K562 (cell line): ENCODE data around the gene STX1B. TPM values are rescaled to one million over a fixed set of nuclear protein-coding genes. Genes with fewer than 3 reads are reported as not detected.

Experiments
- ARID4B ChIP-seq: sonication (generic); formaldehyde crosslinking; IDR thresholded peaks from 2 replicates; pipeline ENCODE4 v1.8.0; 2022; ENCODE audit warnings: mild to moderate bottlenecking, missing genetic modification reagents
- CREBBP ChIP-seq: IDR thresholded peaks from one replicate; pipeline ENCODE4 v1.6.1; 2012; ENCODE audit warnings: low read depth, mild to moderate bottlenecking, control low read depth, inconsistent platforms, low read length
- ELK1 ChIP-seq: sonication (generic); formaldehyde crosslinking; IDR thresholded peaks from 2 replicates; pipeline ENCODE4 v1.8.1; 2022; ENCODE audit warnings: missing genetic modification reagents
- GABPB1 ChIP-seq: sonication (generic); formaldehyde crosslinking; IDR thresholded peaks from 2 replicates; pipeline ENCODE4 v1.8.0; 2022; ENCODE audit warnings: mild to moderate bottlenecking, missing genetic modification reagents
- ID3 ChIP-seq, 2 experiments: fragments of 250-450 bp in 1 of 2; fragments of 450-650 bp in 1 of 2; sonication (Bioruptor Pico) in 1 of 2; IDR thresholded peaks; 2 replicates each; pipeline versions ENCODE4 v1.6.1 to v1.8.0; 2016 to 2021; ENCODE audit warnings: mild to moderate bottlenecking in 2 of 2, moderate library complexity in 2 of 2, missing compliant biosample characterization in 1 of 2, missing genetic modification characterization in 1 of 2
- KAT2B ChIP-seq: IDR thresholded peaks from one replicate; pipeline ENCODE4 v1.6.1; 2012; ENCODE audit warnings: low read depth, mild to moderate bottlenecking, control low read depth, inconsistent platforms, low read length, moderate library complexity
- NCOA6 ChIP-seq: fragments of 450-650 bp; IDR thresholded peaks from 2 replicates; pipeline ENCODE4 v1.6.1; 2017; ENCODE audit warnings: mild to moderate bottlenecking
- NR2C2 ChIP-seq, 2 experiments: fragments of 200-800 bp in 1 of 2; sonication (Bioruptor generic) in 1 of 2; sonication (generic) in 1 of 2; formaldehyde crosslinking in 1 of 2; IDR thresholded peaks; 2 replicates each; pipeline versions ENCODE4 v1.6.1 to v1.8.0; 2016 to 2022; ENCODE audit warnings: mild to moderate bottlenecking in 1 of 2, missing compliant biosample characterization in 1 of 2, missing genetic modification characterization in 1 of 2, missing genetic modification reagents in 1 of 2
- PML ChIP-seq: IDR thresholded peaks from 2 replicates; pipeline ENCODE4 v1.6.1; 2012; ENCODE audit warnings: low read length, inconsistent platforms
- POLR2G ChIP-seq: fragments of 200-400 bp; formaldehyde crosslinking; IDR thresholded peaks from 2 replicates; pipeline ENCODE4 v1.6.1; 2017; ENCODE audit warnings: low read depth, mild to moderate bottlenecking, antibody characterized with exemption, low read length, moderate library complexity
- SRSF3 ChIP-seq: fragments of 200-400 bp; formaldehyde crosslinking; IDR thresholded peaks from 2 replicates; pipeline ENCODE4 v1.6.1; 2016; ENCODE audit warnings: mild to moderate bottlenecking, low read length, moderate library complexity; ENCODE audit not compliant: insufficient read depth
- ZNF224 ChIP-seq: sonication (generic); formaldehyde crosslinking; IDR thresholded peaks from 2 replicates; pipeline ENCODE4 v1.8.0; 2022; ENCODE audit warnings: mild to moderate bottlenecking, missing genetic modification reagents
- ZNF239 ChIP-seq: fragments of 250-450 bp; sonication (Bioruptor Pico); IDR thresholded peaks from 2 replicates; pipeline ENCODE4 v1.4.0; 2020; ENCODE audit warnings: mild to moderate bottlenecking
- ZNF668 ChIP-seq: fragments of 250-450 bp; sonication (Bioruptor Pico); IDR thresholded peaks from 2 replicates; pipeline ENCODE4 v1.8.0; 2022; ENCODE audit warnings: mild to moderate bottlenecking, inconsistent platforms
- ZNF79 ChIP-seq: fragments of 250-450 bp; sonication (Bioruptor Pico); IDR thresholded peaks from 2 replicates; pipeline ENCODE4 v1.4.0; 2020; ENCODE audit warnings: low read depth, mild to moderate bottlenecking, moderate library complexity
- polyA plus RNA-seq, 8 experiments: library from polyadenylated mRNA; depleted of rRNA in 4 of 8; stranded (reverse) in 5 of 8; unstranded in 3 of 8; fragments of >200 nt; fragmentation: Nextera tagmentation in 2 of 8; fragmentation: Illumina TruSeq in 1 of 8; extraction: Ambion mirVana in 2 of 8; extraction: Trizol in 1 of 8; gene quantifications; 2 replicates each; pipeline versions ENCODE4 v1.2.1 to v1.2.3, GENCODE V29; 2011 to 2014; ENCODE audit warnings: inconsistent platforms in 1 of 8, missing spikeins in 1 of 8
- total RNA-seq, 7 experiments: library from RNA; depleted of rRNA in 6 of 7; stranded (reverse); fragments of >200 nt in 6 of 7; fragmentation: Illumina TruSeq in 2 of 7; extraction: Trizol in 2 of 7; gene quantifications; 2 replicates each; pipeline versions ENCODE4 v1.2.1 to v1.2.3, GENCODE V29; 2011 to 2021; ENCODE audit warnings: low replicate concordance in 1 of 7

STX1B gene
- total and polyA plus RNA-seq, 9 of the 15 experiments (the other 6 are each of a cell fraction or from before 2014, with no cell fraction given): 0.07 to 2.5 (median 0.86) TPM

- no peak for TF ChIP-seq ID3 (CRISPR knock-in tag; IDR thresholded peaks at IDR 0.05)
- peak; percentile 93 for TF ChIP-seq ID3 (tag; IDR thresholded peaks at IDR 0.05)
- TF ChIP-seq NR2C2 (CRISPR knock-in tag; IDR thresholded peaks at IDR 0.05): peak; percentile 87
- peak; percentile 92 for TF ChIP-seq NR2C2 (tag; IDR thresholded peaks at IDR 0.05)
- TF ChIP-seq NCOA6: no peak
- no peak for TF ChIP-seq KAT2B
- TF ChIP-seq ARID4B (CRISPR knock-in tag): peak; percentile 60; the same call in 1 of the 2 replicates
- 0 out of 2 replicates have a peak, but pooled peaks have one; percentile 49 for TF ChIP-seq ZNF224 (CRISPR knock-in tag)
- TF ChIP-seq ZNF239 (CRISPR knock-in tag): no peak
- TF ChIP-seq ZNF79 (CRISPR knock-in tag): no peak
- TF ChIP-seq ELK1 (CRISPR knock-in tag): no peak
- no peak for TF ChIP-seq ZNF668 (CRISPR knock-in tag)
- TF ChIP-seq CREBBP: no peak
- TF ChIP-seq SRSF3: no peak
- TF ChIP-seq POLR2G: peak; percentile 83
- peak; percentile 65; the same call in 1 of the 2 replicates for TF ChIP-seq PML
- peak; percentile 99 for TF ChIP-seq GABPB1 (CRISPR knock-in tag)
Observed at GRCh38 chr16:31032736-31033708, 22.6 kb upstream of the STX1B start, which contains the start of gene STX4 (continued).
